HG02610 (cell line): ENCODE measurements around the gene EYA3.

ENCODE experiments used
- ATAC-seq: cut with Tn5 transposase; IDR thresholded peaks from one replicate; pipeline ENCODE4 v1.9.1; 2021; ENCODE audit warnings: mild to moderate bottlenecking, moderate library complexity; ENCODE audit not compliant: unreplicated experiment

EYA3 gene

GRCh38 chr1:28071813-28072212 is 16.6 kb downstream of the EYA3 start:
- ATAC-seq = no peak

- ATAC-seq = no peak
Observed at GRCh38 chr1:28070725-28071593, 17.5 kb downstream of the EYA3 start.

GRCh38 chr1:28067523-28068090 is 20.8 kb downstream of the EYA3 start:
- no peak for ATAC-seq

GRCh38 chr1:28066393-28067154 is 21.8 kb downstream of the EYA3 start:
- no peak for ATAC-seq

- no peak for ATAC-seq
Observed at GRCh38 chr1:28064064-28064463, 24.3 kb downstream of the EYA3 start.

GRCh38 chr1:28062806-28063205 is 25.6 kb downstream of the EYA3 start:
- ATAC-seq = no peak

- no peak for ATAC-seq
Observed at GRCh38 chr1:28058971-28059878, 29.2 kb downstream of the EYA3 start.

- no peak for ATAC-seq
Observed at GRCh38 chr1:28058168-28058567, 30.2 kb downstream of the EYA3 start.

- ATAC-seq = peak; percentile 82
Observed at GRCh38 chr1:28056129-28056925, 32.1 kb downstream of the EYA3 start.

- ATAC-seq = no peak
Observed at GRCh38 chr1:28050776-28051175, 37.6 kb downstream of the EYA3 start.

GRCh38 chr1:28046716-28047115 is 41.7 kb downstream of the EYA3 start:
- no peak for ATAC-seq

GRCh38 chr1:28045777-28046176 is 42.6 kb downstream of the EYA3 start:
- ATAC-seq = no peak

- no peak for ATAC-seq
Observed at GRCh38 chr1:28044399-28044798, 44.0 kb downstream of the EYA3 start.

GRCh38 chr1:28039341-28039740 is 49.1 kb downstream of the EYA3 start:
- no peak for ATAC-seq

- no peak for ATAC-seq
Observed at GRCh38 chr1:28037946-28038345, 50.5 kb downstream of the EYA3 start.

- ATAC-seq = no peak
Observed at GRCh38 chr1:28037206-28037605, 51.2 kb downstream of the EYA3 start.

- no peak for ATAC-seq
Observed at GRCh38 chr1:28036431-28036830, 52.0 kb downstream of the EYA3 start.

- no peak for ATAC-seq
Observed at GRCh38 chr1:28035420-28035819, 53.0 kb downstream of the EYA3 start.

GRCh38 chr1:28032281-28032680 is 56.1 kb downstream of the EYA3 start:
- no peak for ATAC-seq

- no peak for ATAC-seq
Observed at GRCh38 chr1:28031173-28031572, 57.2 kb downstream of the EYA3 start.
